ENCODE data around the gene ZNF365. TPM values are rescaled to one million over a fixed set of nuclear protein-coding genes. Genes with fewer than 3 reads are reported as not detected.
"Not testable (repeated sequence)": the region's sequence is repeated elsewhere in the genome, so short reads cannot be mapped to it uniquely, and the experiment has no call there.

The ZNF365 gene
- total and polyA plus RNA-seq, 4 donors: 0.87 to 2.4 (median 1.2) TPM

GRCh38 chr10:62395892-62396291 lies 21.7 kb downstream of the ZNF365 start:
- DNase-seq: no peak
- H3K27ac ChIP-seq (ENCODE audit: low read depth in 1 of 2, low read length in 2 of 2): no peak overlapping the region
- intact Hi-C loops (cut with DNase I): no loop called here
- no peaks in the 10 kb centered on the region for H3K4me1 ChIP-seq (ENCODE audit: control insufficient read depth in 1 of 2, insufficient read depth in 2 of 2, low read length in 2 of 2)
- H3K4me3 ChIP-seq (ENCODE audit: low read length in 2 of 2): no peak overlapping the region
- no peaks in the 10 kb centered on the region for H3K27me3 ChIP-seq (ENCODE audit: control insufficient read depth in 1 of 2, insufficient read depth in 2 of 2, low read length in 1 of 2)
- 83 to 93% methylated on average over 1 of the region's 1 CpG for WGBS, 2 donors
- H3K9me3 ChIP-seq (ENCODE audit: control insufficient read depth, low read length): no peaks in the 10 kb centered on the region
- H3K36me3 ChIP-seq (ENCODE audit: control insufficient read depth in 1 of 2, insufficient read depth in 2 of 2, low read length in 1 of 2): peaks cover 0 to 3% of the 10 kb centered on the region in 2 donors
- no peak for ATAC-seq (ENCODE audit: low FRiP score)

- Histone ChIP-seq H3K36me3 (ENCODE audit: control insufficient read depth in 1 of 2, insufficient read depth in 2 of 2, low read length in 1 of 2) (peaks cover 0 to 3% of the 10 kb centered on the region in 2 donors), H3K4me1 (ENCODE audit: control insufficient read depth in 1 of 2, insufficient read depth in 2 of 2, low read length in 2 of 2) (no peaks in the 10 kb centered on the region), H3K27ac (ENCODE audit: low read depth in 1 of 2, low read length in 2 of 2) (no peak overlapping the region), H3K4me3 (ENCODE audit: low read length in 2 of 2) (no peak overlapping the region), H3K9me3 (ENCODE audit: control insufficient read depth, low read length) (no peaks in the 10 kb centered on the region), H3K27me3 (ENCODE audit: control insufficient read depth in 1 of 2, insufficient read depth in 2 of 2, low read length in 1 of 2) (no peaks in the 10 kb centered on the region)
- DNase-seq: no peak
- WGBS, 2 donors: 91 to 97% methylated on average over 3 of the region's 3 CpGs
- intact Hi-C loops (cut with DNase I): no loop called here
- no peak for ATAC-seq (ENCODE audit: low FRiP score)
Observed at GRCh38 chr10:62396864-62397263, 22.7 kb downstream of the ZNF365 start.

- Histone ChIP-seq H3K4me3 (ENCODE audit: low read length in 2 of 2) (no peak overlapping the region), H3K9me3 (ENCODE audit: control insufficient read depth, low read length) (no peaks in the 10 kb centered on the region), H3K27ac (ENCODE audit: low read depth in 1 of 2, low read length in 2 of 2) (no peak overlapping the region), H3K36me3 (ENCODE audit: control insufficient read depth in 1 of 2, insufficient read depth in 2 of 2, low read length in 1 of 2) (peaks cover 0 to 3% of the 10 kb centered on the region in 2 donors), H3K27me3 (ENCODE audit: control insufficient read depth in 1 of 2, insufficient read depth in 2 of 2, low read length in 1 of 2) (no peaks in the 10 kb centered on the region), H3K4me1 (ENCODE audit: control insufficient read depth in 1 of 2, insufficient read depth in 2 of 2, low read length in 2 of 2) (no peaks in the 10 kb centered on the region)
- ATAC-seq (ENCODE audit: low FRiP score) (no peak), DNase-seq (no peak)
- intact Hi-C loops (cut with DNase I): no loop called here
- WGBS, 2 donors: 93 to 96% methylated on average over 5 of the region's 5 CpGs
Observed at GRCh38 chr10:62399211-62399610, 25.0 kb downstream of the ZNF365 start.

- no peaks in the 10 kb centered on the region for H3K9me3 ChIP-seq (ENCODE audit: control insufficient read depth, low read length)
- no peak overlapping the region for H3K27ac ChIP-seq (ENCODE audit: low read depth in 1 of 2, low read length in 2 of 2)
- H3K4me1 ChIP-seq (ENCODE audit: control insufficient read depth in 1 of 2, insufficient read depth in 2 of 2, low read length in 2 of 2): no peaks in the 10 kb centered on the region
- intact Hi-C loops (cut with DNase I): no loop called here
- H3K4me3 ChIP-seq (ENCODE audit: low read length in 2 of 2): no peak overlapping the region
- ATAC-seq (ENCODE audit: low FRiP score) (no peak), DNase-seq (no peak)
- H3K36me3 ChIP-seq (ENCODE audit: control insufficient read depth in 1 of 2, insufficient read depth in 2 of 2, low read length in 1 of 2): peaks cover 0 to 3% of the 10 kb centered on the region in 2 donors
- H3K27me3 ChIP-seq (ENCODE audit: control insufficient read depth in 1 of 2, insufficient read depth in 2 of 2, low read length in 1 of 2): no peaks in the 10 kb centered on the region
Observed at GRCh38 chr10:62402508-62402907, 28.3 kb downstream of the ZNF365 start.

GRCh38 chr10:62410528-62410927 lies 36.4 kb downstream of the ZNF365 start:
- intact Hi-C loops (cut with DNase I); DNase-seq; H3K9me3 ChIP-seq (ENCODE audit: control insufficient read depth, low read length); H3K4me1 ChIP-seq (ENCODE audit: control insufficient read depth in 1 of 2, insufficient read depth in 2 of 2, low read length in 2 of 2); H3K36me3 ChIP-seq (ENCODE audit: control insufficient read depth in 1 of 2, insufficient read depth in 2 of 2, low read length in 1 of 2); ATAC-seq (ENCODE audit: low FRiP score); H3K27me3 ChIP-seq (ENCODE audit: control insufficient read depth in 1 of 2, insufficient read depth in 2 of 2, low read length in 1 of 2); H3K27ac ChIP-seq (ENCODE audit: low read depth in 1 of 2, low read length in 2 of 2); H3K4me3 ChIP-seq (ENCODE audit: low read length in 2 of 2): not testable (repeated sequence)
- 82 to 85% methylated on average over 1 of the region's 1 CpG for WGBS, 2 donors

- H3K27ac ChIP-seq (ENCODE audit: low read depth in 1 of 2, low read length in 2 of 2); H3K9me3 ChIP-seq (ENCODE audit: control insufficient read depth, low read length); H3K27me3 ChIP-seq (ENCODE audit: control insufficient read depth in 1 of 2, insufficient read depth in 2 of 2, low read length in 1 of 2); DNase-seq; intact Hi-C loops (cut with DNase I); H3K4me1 ChIP-seq (ENCODE audit: control insufficient read depth in 1 of 2, insufficient read depth in 2 of 2, low read length in 2 of 2); ATAC-seq (ENCODE audit: low FRiP score); H3K4me3 ChIP-seq (ENCODE audit: low read length in 2 of 2); H3K36me3 ChIP-seq (ENCODE audit: control insufficient read depth in 1 of 2, insufficient read depth in 2 of 2, low read length in 1 of 2): not testable (repeated sequence)
- 83 to 91% methylated on average over 1 of the region's 1 CpG for WGBS, 2 donors
Observed at GRCh38 chr10:62410934-62411333, 36.8 kb downstream of the ZNF365 start.

- H3K27ac ChIP-seq (ENCODE audit: low read depth in 1 of 2, low read length in 2 of 2): no peak overlapping the region
- DNase-seq: no peak
- intact Hi-C loops (cut with DNase I): no loop called here
- ATAC-seq (ENCODE audit: low FRiP score): no peak
- H3K4me3 ChIP-seq (ENCODE audit: low read length in 2 of 2): no peak overlapping the region
- H3K36me3 ChIP-seq (ENCODE audit: control insufficient read depth in 1 of 2, insufficient read depth in 2 of 2, low read length in 1 of 2): no peaks in the 10 kb centered on the region
- H3K27me3 ChIP-seq (ENCODE audit: control insufficient read depth in 1 of 2, insufficient read depth in 2 of 2, low read length in 1 of 2): no peaks in the 10 kb centered on the region
- H3K9me3 ChIP-seq (ENCODE audit: control insufficient read depth, low read length): no peaks in the 10 kb centered on the region
- no peaks in the 10 kb centered on the region for H3K4me1 ChIP-seq (ENCODE audit: control insufficient read depth in 1 of 2, insufficient read depth in 2 of 2, low read length in 2 of 2)
- WGBS, 2 donors: 84 to 90% methylated on average over 5 of the region's 5 CpGs
Observed at GRCh38 chr10:62413048-62413447, 38.9 kb downstream of the ZNF365 start.

- H3K4me3 ChIP-seq (ENCODE audit: low read length in 2 of 2): no peak overlapping the region
- H3K9me3 ChIP-seq (ENCODE audit: control insufficient read depth, low read length): no peaks in the 10 kb centered on the region
- H3K36me3 ChIP-seq (ENCODE audit: control insufficient read depth in 1 of 2, insufficient read depth in 2 of 2, low read length in 1 of 2): no peaks in the 10 kb centered on the region
- no peaks in the 10 kb centered on the region for H3K27me3 ChIP-seq (ENCODE audit: control insufficient read depth in 1 of 2, insufficient read depth in 2 of 2, low read length in 1 of 2)
- H3K27ac ChIP-seq (ENCODE audit: low read depth in 1 of 2, low read length in 2 of 2): no peak overlapping the region
- no peaks in the 10 kb centered on the region for H3K4me1 ChIP-seq (ENCODE audit: control insufficient read depth in 1 of 2, insufficient read depth in 2 of 2, low read length in 2 of 2)
- DNase-seq (no peak), ATAC-seq (ENCODE audit: low FRiP score) (no peak)
- intact Hi-C loops (cut with DNase I): no loop called here
- 75 to 78% methylated on average over 2 of the region's 2 CpGs for WGBS, 2 donors
Observed at GRCh38 chr10:62413652-62414051, 39.5 kb downstream of the ZNF365 start.

GRCh38 chr10:62414359-62414758 lies 40.2 kb downstream of the ZNF365 start:
- Histone ChIP-seq H3K9me3 (ENCODE audit: control insufficient read depth, low read length) (no peaks in the 10 kb centered on the region), H3K4me3 (ENCODE audit: low read length in 2 of 2) (no peak overlapping the region), H3K36me3 (ENCODE audit: control insufficient read depth in 1 of 2, insufficient read depth in 2 of 2, low read length in 1 of 2) (no peaks in the 10 kb centered on the region), H3K27ac (ENCODE audit: low read depth in 1 of 2, low read length in 2 of 2) (no peak overlapping the region), H3K4me1 (ENCODE audit: control insufficient read depth in 1 of 2, insufficient read depth in 2 of 2, low read length in 2 of 2) (no peaks in the 10 kb centered on the region), H3K27me3 (ENCODE audit: control insufficient read depth in 1 of 2, insufficient read depth in 2 of 2, low read length in 1 of 2) (no peaks in the 10 kb centered on the region)
- intact Hi-C loops (cut with DNase I): no loop called here
- DNase-seq (no peak), ATAC-seq (ENCODE audit: low FRiP score) (no peak)
- WGBS, 2 donors: 0 to 4% methylated on average over 1 of the region's 1 CpG
